SK-N-MC (cell line): ENCODE measurements around the gene CCNT2.
"Not testable (repeated sequence)": the region's sequence is repeated elsewhere in the genome, so short reads cannot be mapped to it uniquely, and the experiment has no call there.

Experiments
- DNase-seq: peaks from one replicate; pipeline ENCODE4 v3.0.0-alpha.2; 2011; ENCODE audit warnings: low read depth, low spot score
- H3K27ac ChIP-seq: fragments of 200-600 bp; sonication (generic); 2 replicates; pipeline ENCODE4 v1.5.1; 2016; ENCODE audit warnings: mixed run types
- H3K36me3 ChIP-seq: fragments of 200-600 bp; sonication (generic); 2 replicates; pipeline ENCODE4 v1.6.1; 2017; ENCODE audit warnings: antibody characterized with exemption, low read length, mixed read lengths; ENCODE audit not compliant: insufficient read depth
- H3K4me3 ChIP-seq: fragments of 200-600 bp; sonication (generic); 2 replicates; pipeline ENCODE4 v1.5.1; 2016
- H3K9ac ChIP-seq: fragments of 200-600 bp; sonication (generic); 2 replicates; pipeline ENCODE4 v1.8.0; 2017; ENCODE audit warnings: mixed run types, mixed read lengths; ENCODE audit not compliant: insufficient read length
- H3K9me3 ChIP-seq: fragments of 200-600 bp; sonication (generic); 2 replicates; pipeline ENCODE4 v1.6.1; 2017; ENCODE audit warnings: low read depth, mild to moderate bottlenecking, antibody characterized with exemption, low read length, moderate library complexity, mixed read lengths
- EZH2 ChIP-seq: fragments of 200-600 bp; sonication (generic); IDR thresholded peaks from one replicate; pipeline ENCODE4 v1.6.1; 2017; ENCODE audit warnings: antibody characterized with exemption
- FOXP2 ChIP-seq: optimal IDR thresholded peaks from 2 replicates; pipeline ENCODE3; 2011; ENCODE audit warnings: mild to moderate bottlenecking, moderate library complexity; ENCODE audit not compliant: insufficient read depth; ENCODE audit errors: extremely low read length, control extremely low read depth
- POLR2AphosphoS5 ChIP-seq: IDR thresholded peaks from 2 replicates; pipeline ENCODE4 v1.6.1; 2012; ENCODE audit warnings: mild to moderate bottlenecking, low read depth, low read length, borderline replicate concordance

Gene CCNT2

GRCh38 chr2:134976074-134976702, 57.6 kb downstream of the CCNT2 start:
- Histone ChIP-seq H3K27ac (no peak overlapping the region), H3K9ac (no peak overlapping the region), H3K9me3 (no peaks in the 10 kb centered on the region), H3K4me3 (no peak overlapping the region), H3K36me3 (no peaks in the 10 kb centered on the region)
- DNase-seq: no peak
- TF ChIP-seq EZH2 (no peak), FOXP2 (no peak), POLR2AphosphoS5 (no peak)

GRCh38 chr2:134977104-134977503, 58.5 kb downstream of the CCNT2 start:
- not testable (repeated sequence) for H3K27ac ChIP-seq, H3K36me3 ChIP-seq, H3K9me3 ChIP-seq, H3K9ac ChIP-seq, H3K4me3 ChIP-seq, DNase-seq

GRCh38 chr2:134979221-134979620, 60.6 kb downstream of the CCNT2 start:
- Histone ChIP-seq H3K4me3 (no peak overlapping the region), H3K36me3 (no peaks in the 10 kb centered on the region), H3K9me3 (no peaks in the 10 kb centered on the region), H3K9ac (no peak overlapping the region), H3K27ac (no peak overlapping the region)
- no peak for DNase-seq
- TF ChIP-seq FOXP2: no peak
- no peak for TF ChIP-seq EZH2
- TF ChIP-seq POLR2AphosphoS5: no peak

GRCh38 chr2:134980639-134981038, 62.0 kb downstream of the CCNT2 start:
- TF ChIP-seq EZH2 (no peak), FOXP2 (no peak), POLR2AphosphoS5 (no peak)

GRCh38 chr2:134982603-134983002, 64.0 kb downstream of the CCNT2 start:
- H3K36me3 ChIP-seq: no peaks in the 10 kb centered on the region
- H3K4me3 ChIP-seq: no peak overlapping the region
- no peak overlapping the region for H3K27ac ChIP-seq
- no peak for DNase-seq
- TF ChIP-seq POLR2AphosphoS5 (no peak), FOXP2 (no peak), EZH2 (no peak)
- H3K9ac ChIP-seq: no peak overlapping the region
- H3K9me3 ChIP-seq: no peaks in the 10 kb centered on the region

More at GRCh38 chr2:134980639-134981038, 62.0 kb downstream of the CCNT2 start:
- no peaks in the 10 kb centered on the region for H3K9me3 ChIP-seq
- H3K36me3 ChIP-seq: no peaks in the 10 kb centered on the region
- no peak for DNase-seq
- no peak overlapping the region for H3K27ac ChIP-seq
- no peak overlapping the region for H3K9ac ChIP-seq
- no peak overlapping the region for H3K4me3 ChIP-seq

- Histone ChIP-seq H3K4me3 (no peak overlapping the region), H3K27ac (no peak overlapping the region), H3K9ac (no peak overlapping the region), H3K9me3 (no peaks in the 10 kb centered on the region), H3K36me3 (no peaks in the 10 kb centered on the region)
- TF ChIP-seq FOXP2 (no peak), POLR2AphosphoS5 (no peak), EZH2 (no peak)
- DNase-seq: no peak
Observed at GRCh38 chr2:134985061-134985460, 66.4 kb downstream of the CCNT2 start.

GRCh38 chr2:134988994-134989605, 70.5 kb downstream of the CCNT2 start:
- DNase-seq: peak; percentile 26
- no peaks in the 10 kb centered on the region for H3K36me3 ChIP-seq

GRCh38 chr2:134999521-134999920, 80.9 kb downstream of the CCNT2 start:
- DNase-seq: no peak
- Histone ChIP-seq H3K4me3 (no peak overlapping the region), H3K9ac (no peak overlapping the region), H3K9me3 (no peaks in the 10 kb centered on the region), H3K36me3 (no peaks in the 10 kb centered on the region), H3K27ac (no peak overlapping the region)
- no peak for TF ChIP-seq POLR2AphosphoS5
- no peak for TF ChIP-seq FOXP2
- no peak for TF ChIP-seq EZH2

More at GRCh38 chr2:134988994-134989605, 70.5 kb downstream of the CCNT2 start:
- H3K9me3 ChIP-seq: no peaks in the 10 kb centered on the region
- no peak overlapping the region for H3K9ac ChIP-seq
- H3K4me3 ChIP-seq: no peak overlapping the region
- H3K27ac ChIP-seq: no peak overlapping the region
- TF ChIP-seq EZH2 (no peak), POLR2AphosphoS5 (no peak), FOXP2 (no peak)

GRCh38 chr2:135002836-135003235, 84.2 kb downstream of the CCNT2 start:
- TF ChIP-seq EZH2 (no peak), POLR2AphosphoS5 (no peak), FOXP2 (no peak)
- Histone ChIP-seq H3K9me3 (no peaks in the 10 kb centered on the region), H3K4me3 (no peak overlapping the region), H3K9ac (no peak overlapping the region), H3K27ac (no peak overlapping the region), H3K36me3 (no peaks in the 10 kb centered on the region)
- DNase-seq: no peak
